ENCODE results near the gene WBP1L. TPM values are rescaled to one million over a fixed set of nuclear protein-coding genes. Genes with fewer than 3 reads are reported as not detected.

WBP1L gene
- total and polyA plus RNA-seq, 2 of the 13 experiments (the other 11 are each of a cell fraction or from before 2014, with no cell fraction given), result 8.3 to 12.3 TPM

GRCh38 chr10:102743078-102743587 is 615 bp upstream of the WBP1L start:
- POLR2A ChIA-PET, result interaction anchor here (0.6 to 3.0 kb wide), 14 partner anchors 9 to 608 kb away, joined by 3 to 25 read pairs (median 5); partner anchors contain the start of genes ARL3, AS3MT, PCGF6 and SFXN2
- FAIRE-seq (no peak), ATAC-seq (no peak), DNase-seq (ENCODE audit: low spot score) (no peak)
- Histone ChIP-seq H3K27ac (ENCODE audit: extremely low read length, insufficient read depth, low read length) (peak overlapping the region; percentile 18), H3K4me1 (ENCODE audit: insufficient read depth, low read length) (peaks cover 35% of the 10 kb centered on the region), H3K4me2 (ENCODE audit: low read depth, low read length) (peak overlapping the region; percentile 49), H3K79me2 (ENCODE audit: insufficient read depth, low read length) (peaks cover 22% of the 10 kb centered on the region), H3K9me3 (ENCODE audit: low read length) (no peaks in the 10 kb centered on the region), H2AFZ (ENCODE audit: low read length) (peak overlapping the region; percentile 88), H3K36me3 (replicated peaks in 1 of 2; ENCODE audit: control insufficient read depth in 1 of 2, insufficient read depth in 2 of 2, low read length in 2 of 2) (no peaks in the 10 kb centered on the region), H3K27me3 (ENCODE audit: control insufficient read depth in 1 of 2, insufficient read depth in 2 of 2, low read length in 2 of 2) (no peaks in the 10 kb centered on the region; a peak in 1 of 5 replicates), H3K9ac (ENCODE audit: insufficient read depth, low read depth, low read length) (no peak overlapping the region), H4K20me1 (ENCODE audit: insufficient read depth, low read length) (no peaks in the 10 kb centered on the region), H3K4me3 (replicated peaks in 1 of 3; ENCODE audit: insufficient read depth in 1 of 3, low read depth in 2 of 3, low read length in 3 of 3) (peak overlapping the region in 1 of 3 experiments; percentile 15; a peak in 1 of 6 replicates)
- in situ Hi-C loops (cut with HindIII; ENCODE audit: extremely low pct_ligation_motif_present, low pct_unique_long_range_greater_than_20kb), result loop anchor here (10.0 to 25.0 kb wide), 2 partner anchors 72 to 319 kb away; no protein-coding TSS in a partner anchor
- intact Hi-C loops (cut with micrococcal nuclease; ENCODE audit: unreplicated experiment), result loop anchor here (2.0 to 5.0 kb wide), 3 partner anchors 28 to 72 kb away; partner anchors contain the start of genes ARL3 and SFXN2
- WGBS (ENCODE audit: low lambda C conversion rate), result 71% methylated on average over 7 of the region's 7 CpGs
- CTCF ChIA-PET (ENCODE audit: low intra/inter-chr PET ratio, low total read pairs), result no interaction called here
- no TSS peak for BruUV-seq (replicated peaks)
- TF ChIP-seq GTF3A (CRISPR knock-in tag; conservative IDR thresholded peaks at IDR 0.05), result 0 out of 2 replicates have a peak, but pooled peaks have one; percentile 52
- TF ChIP-seq PAX8 (CRISPR knock-in tag; IDR thresholded peaks at IDR 0.05; ENCODE audit: borderline replicate concordance), result no peak
- TF ChIP-seq AKAP8 (CRISPR knock-in tag; IDR thresholded peaks at IDR 0.05), result no peak
- TF ChIP-seq ZNF672 (CRISPR knock-in tag; IDR thresholded peaks at IDR 0.05), result no peak
- TF ChIP-seq ARID5B (CRISPR knock-in tag; IDR thresholded peaks at IDR 0.05), result no peak
- TF ChIP-seq ZNF10 (CRISPR knock-in tag; IDR thresholded peaks at IDR 0.05; ENCODE audit: borderline replicate concordance, low read depth), result no peak
- no peak for TF ChIP-seq ZNF510 (CRISPR knock-in tag; IDR thresholded peaks at IDR 0.05; ENCODE audit: low read depth)
- TF ChIP-seq ZSCAN9 (CRISPR knock-in tag; IDR thresholded peaks at IDR 0.05; ENCODE audit: borderline replicate concordance), result no peak
- TF ChIP-seq, protein P1, sequence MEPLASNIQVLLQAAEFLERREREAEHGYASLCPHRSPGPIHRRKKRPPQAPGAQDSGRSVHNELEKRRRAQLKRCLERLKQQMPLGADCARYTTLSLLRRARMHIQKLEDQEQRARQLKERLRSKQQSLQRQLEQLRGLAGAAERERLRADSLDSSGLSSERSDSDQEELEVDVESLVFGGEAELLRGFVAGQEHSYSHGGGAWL (CRISPR knock-in tag; IDR thresholded peaks at IDR 0.05), result no peak
- TF ChIP-seq ZBTB8A (CRISPR knock-in tag; IDR thresholded peaks at IDR 0.05; ENCODE audit: borderline replicate concordance, low read depth), result no peak
- TF ChIP-seq ZFP90 (CRISPR knock-in tag; IDR thresholded peaks at IDR 0.05; ENCODE audit: borderline replicate concordance), result 0 out of 2 replicates have a peak, but pooled peaks have one; percentile 3
- no peak for TF ChIP-seq NCOA1 (CRISPR knock-in tag; IDR thresholded peaks at IDR 0.05)
- TF ChIP-seq ZNF230 (CRISPR knock-in tag; IDR thresholded peaks at IDR 0.05), result no peak
- TF ChIP-seq RBM39 (IDR thresholded peaks at IDR 0.05; ENCODE audit: low read depth, low read length, poor library complexity, severe bottlenecking), result no peak
- TF ChIP-seq CCAR2 (optimal IDR thresholded peaks at IDR 0.05; ENCODE audit: low read depth, low read length), result no peak
- 0 out of 2 replicates have a peak, but pooled peaks have one; percentile 25 for TF ChIP-seq FUBP1 (CRISPR knock-in tag; IDR thresholded peaks at IDR 0.05; ENCODE audit: borderline replicate concordance)
